IMR-90 (cell line): Measurements from ENCODE around the gene CASZ1.

Experiments
- BHLHE40 ChIP-seq: fragments of 150-350 bp; IDR thresholded peaks from 2 replicates; pipeline ENCODE4 v1.6.1; 2016; ENCODE audit warnings: mild to moderate bottlenecking, low read depth, low read length
- CEBPB ChIP-seq: IDR thresholded peaks from 2 replicates; pipeline ENCODE4 v1.6.1; 2012; ENCODE audit warnings: low read depth, low read length, improper control_type of control experiment
- MAZ ChIP-seq: IDR thresholded peaks from 2 replicates; pipeline ENCODE4 v1.6.1; 2012; ENCODE audit warnings: low read depth, mild to moderate bottlenecking, low read length, improper control_type of control experiment, moderate library complexity, borderline replicate concordance
- NFE2L2 ChIP-seq: fragments of 150-350 bp; IDR thresholded peaks from 2 replicates; pipeline ENCODE4 v1.6.1; 2016; ENCODE audit warnings: low read depth, mild to moderate bottlenecking, low read length
- POLR2A ChIP-seq: IDR thresholded peaks from 2 replicates; pipeline ENCODE4 v1.6.1; 2012; ENCODE audit warnings: mild to moderate bottlenecking, low read depth, low read length
- RCOR1 ChIP-seq: IDR thresholded peaks from 2 replicates; pipeline ENCODE4 v1.6.1; 2012; ENCODE audit warnings: mild to moderate bottlenecking, low read length, improper control_type of control experiment; ENCODE audit not compliant: insufficient replicate concordance
- RFX5 ChIP-seq: IDR thresholded peaks from 2 replicates; pipeline ENCODE4 v1.8.0; 2012; ENCODE audit warnings: low read depth, mild to moderate bottlenecking, low read length, moderate library complexity
- SMC3 ChIP-seq: fragments of 150-350 bp; IDR thresholded peaks from 2 replicates; pipeline ENCODE4 v1.6.1; 2016; ENCODE audit warnings: low read depth, mild to moderate bottlenecking, antibody characterized with exemption, low read length, moderate library complexity
- TF ChIP-seq, protein P1 (sequence below): conservative IDR thresholded peaks from 2 replicates; pipeline ENCODE4 v1.5.1; 2012; ENCODE audit warnings: mild to moderate bottlenecking, low read depth, low read length, improper control_type of control experiment
- TF ChIP-seq, protein P2 (sequence below): fragments of 150-350 bp; IDR thresholded peaks from 2 replicates; pipeline ENCODE4 v1.6.1; 2017; ENCODE audit warnings: mild to moderate bottlenecking, antibody characterized with exemption, low read length, low read depth

DNA sequence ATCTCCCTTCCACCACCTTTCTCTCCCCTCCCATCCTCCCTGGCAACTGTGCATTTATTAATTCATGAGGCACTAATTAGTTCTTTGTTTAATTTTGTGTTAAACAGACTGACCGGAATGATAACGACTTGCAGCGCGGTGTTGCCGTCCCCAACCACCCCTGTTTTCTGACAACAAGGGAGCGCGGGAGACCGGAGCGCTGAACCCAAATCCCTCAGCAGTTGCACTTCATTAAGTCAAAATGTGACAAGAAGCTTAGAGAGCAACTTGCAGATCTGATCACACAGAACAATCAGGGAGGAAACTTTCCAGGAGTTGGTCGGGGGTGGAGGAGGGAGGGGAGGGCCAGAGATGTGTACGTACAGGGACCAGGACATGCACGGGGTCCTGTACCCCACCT lies 89.2 kb downstream of the CASZ1 start:
- TF ChIP-seq, protein P1, sequence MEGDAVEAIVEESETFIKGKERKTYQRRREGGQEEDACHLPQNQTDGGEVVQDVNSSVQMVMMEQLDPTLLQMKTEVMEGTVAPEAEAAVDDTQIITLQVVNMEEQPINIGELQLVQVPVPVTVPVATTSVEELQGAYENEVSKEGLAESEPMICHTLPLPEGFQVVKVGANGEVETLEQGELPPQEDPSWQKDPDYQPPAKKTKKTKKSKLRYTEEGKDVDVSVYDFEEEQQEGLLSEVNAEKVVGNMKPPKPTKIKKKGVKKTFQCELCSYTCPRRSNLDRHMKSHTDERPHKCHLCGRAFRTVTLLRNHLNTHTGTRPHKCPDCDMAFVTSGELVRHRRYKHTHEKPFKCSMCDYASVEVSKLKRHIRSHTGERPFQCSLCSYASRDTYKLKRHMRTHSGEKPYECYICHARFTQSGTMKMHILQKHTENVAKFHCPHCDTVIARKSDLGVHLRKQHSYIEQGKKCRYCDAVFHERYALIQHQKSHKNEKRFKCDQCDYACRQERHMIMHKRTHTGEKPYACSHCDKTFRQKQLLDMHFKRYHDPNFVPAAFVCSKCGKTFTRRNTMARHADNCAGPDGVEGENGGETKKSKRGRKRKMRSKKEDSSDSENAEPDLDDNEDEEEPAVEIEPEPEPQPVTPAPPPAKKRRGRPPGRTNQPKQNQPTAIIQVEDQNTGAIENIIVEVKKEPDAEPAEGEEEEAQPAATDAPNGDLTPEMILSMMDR = no peak
- TF ChIP-seq CEBPB (no peak), POLR2A (no peak), BHLHE40 (no peak), RCOR1 (no peak), MAZ (no peak), SMC3 (no peak), RFX5 (no peak), NFE2L2 (no peak)
- TF ChIP-seq, protein P2, sequence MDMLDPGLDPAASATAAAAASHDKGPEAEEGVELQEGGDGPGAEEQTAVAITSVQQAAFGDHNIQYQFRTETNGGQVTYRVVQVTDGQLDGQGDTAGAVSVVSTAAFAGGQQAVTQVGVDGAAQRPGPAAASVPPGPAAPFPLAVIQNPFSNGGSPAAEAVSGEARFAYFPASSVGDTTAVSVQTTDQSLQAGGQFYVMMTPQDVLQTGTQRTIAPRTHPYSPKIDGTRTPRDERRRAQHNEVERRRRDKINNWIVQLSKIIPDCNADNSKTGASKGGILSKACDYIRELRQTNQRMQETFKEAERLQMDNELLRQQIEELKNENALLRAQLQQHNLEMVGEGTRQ = no peak
